ENCODE data around the gene VOPP1.
"Not testable (repeated sequence)": the region's sequence is repeated elsewhere in the genome, so short reads cannot be mapped to it uniquely, and the experiment has no call there.

Gene VOPP1

GRCh38 chr7:55477781-55478374 is 94.4 kb downstream of the VOPP1 start:
- no peak for DNase-seq (ENCODE audit: low read depth, low spot score)
- no peak for TF ChIP-seq ZNF274 (IDR thresholded peaks at IDR 0.05; ENCODE audit: low read depth, low read length)
- no peak for TF ChIP-seq YY1 (IDR thresholded peaks at IDR 0.05; ENCODE audit: insufficient read depth, insufficient read length)
- H3K4me1 ChIP-seq (ENCODE audit: insufficient read depth, insufficient read length) = peaks cover 8% of the 10 kb centered on the region
- peaks cover 47% of the 10 kb centered on the region for H3K36me3 ChIP-seq (ENCODE audit: insufficient read depth, insufficient read length, low read length)
- no peaks in the 10 kb centered on the region for H3K27me3 ChIP-seq (ENCODE audit: insufficient read depth, insufficient read length)
- no peak overlapping the region for H3K9ac ChIP-seq (ENCODE audit: insufficient read length, low read depth)
- no peak overlapping the region for H3K4me3 ChIP-seq (ENCODE audit: insufficient read length, low read depth)
- H3K9me3 ChIP-seq (ENCODE audit: insufficient read depth, low read length) = no peaks in the 10 kb centered on the region

GRCh38 chr7:55476852-55477780 is 95.2 kb downstream of the VOPP1 start:
- Histone ChIP-seq H3K4me1 (ENCODE audit: insufficient read depth, insufficient read length) (peaks cover 8% of the 10 kb centered on the region), H3K9ac (ENCODE audit: insufficient read length, low read depth) (no peak overlapping the region), H3K9me3 (ENCODE audit: insufficient read depth, low read length) (no peaks in the 10 kb centered on the region), H3K4me3 (ENCODE audit: insufficient read length, low read depth) (no peak overlapping the region), H3K36me3 (ENCODE audit: insufficient read depth, insufficient read length, low read length) (peaks cover 46% of the 10 kb centered on the region), H3K27me3 (ENCODE audit: insufficient read depth, insufficient read length) (no peaks in the 10 kb centered on the region)
- no peak for DNase-seq (ENCODE audit: low read depth, low spot score)
- TF ChIP-seq YY1 (IDR thresholded peaks at IDR 0.05; ENCODE audit: insufficient read depth, insufficient read length) = no peak

GRCh38 chr7:55475855-55476803 is 96.2 kb downstream of the VOPP1 start:
- Histone ChIP-seq H3K4me1 (ENCODE audit: insufficient read depth, insufficient read length) (peaks cover 8% of the 10 kb centered on the region), H3K4me3 (ENCODE audit: insufficient read length, low read depth) (no peak overlapping the region), H3K27me3 (ENCODE audit: insufficient read depth, insufficient read length) (no peaks in the 10 kb centered on the region), H3K9ac (ENCODE audit: insufficient read length, low read depth) (no peak overlapping the region), H3K36me3 (ENCODE audit: insufficient read depth, insufficient read length, low read length) (peaks cover 43% of the 10 kb centered on the region), H3K9me3 (ENCODE audit: insufficient read depth, low read length) (no peaks in the 10 kb centered on the region)
- no peak for DNase-seq (ENCODE audit: low read depth, low spot score)
- TF ChIP-seq ZNF274 (IDR thresholded peaks at IDR 0.05; ENCODE audit: low read depth, low read length) (no peak), YY1 (IDR thresholded peaks at IDR 0.05; ENCODE audit: insufficient read depth, insufficient read length) (no peak), SUZ12 (IDR thresholded peaks at IDR 0.05; ENCODE audit: extremely low read depth, insufficient read depth, insufficient read length) (no peak)

- Histone ChIP-seq H3K9ac (ENCODE audit: insufficient read length, low read depth) (no peak overlapping the region), H3K36me3 (ENCODE audit: insufficient read depth, insufficient read length, low read length) (peaks cover 43% of the 10 kb centered on the region), H3K9me3 (ENCODE audit: insufficient read depth, low read length) (no peaks in the 10 kb centered on the region), H3K4me1 (ENCODE audit: insufficient read depth, insufficient read length) (peaks cover 6% of the 10 kb centered on the region), H3K27me3 (ENCODE audit: insufficient read depth, insufficient read length) (no peaks in the 10 kb centered on the region), H3K4me3 (ENCODE audit: insufficient read length, low read depth) (no peak overlapping the region)
- no peak for DNase-seq (ENCODE audit: low read depth, low spot score)
- no peak for TF ChIP-seq YY1 (IDR thresholded peaks at IDR 0.05; ENCODE audit: insufficient read depth, insufficient read length)
- no peak for TF ChIP-seq SUZ12 (IDR thresholded peaks at IDR 0.05; ENCODE audit: extremely low read depth, insufficient read depth, insufficient read length)
- TF ChIP-seq ZNF274 (IDR thresholded peaks at IDR 0.05; ENCODE audit: low read depth, low read length) = no peak
Observed at GRCh38 chr7:55474944-55475854, 97.1 kb downstream of the VOPP1 start.

- H3K36me3 ChIP-seq (ENCODE audit: insufficient read depth, insufficient read length, low read length) = peaks cover 50% of the 10 kb centered on the region
- no peaks in the 10 kb centered on the region for H3K9me3 ChIP-seq (ENCODE audit: insufficient read depth, low read length)
- TF ChIP-seq ZNF274 (IDR thresholded peaks at IDR 0.05; ENCODE audit: low read depth, low read length) (no peak), SUZ12 (IDR thresholded peaks at IDR 0.05; ENCODE audit: extremely low read depth, insufficient read depth, insufficient read length) (no peak), YY1 (IDR thresholded peaks at IDR 0.05; ENCODE audit: insufficient read depth, insufficient read length) (no peak)
- H3K27me3 ChIP-seq (ENCODE audit: insufficient read depth, insufficient read length) = no peaks in the 10 kb centered on the region
- H3K4me3 ChIP-seq (ENCODE audit: insufficient read length, low read depth) = no peak overlapping the region
- H3K9ac ChIP-seq (ENCODE audit: insufficient read length, low read depth) = no peak overlapping the region
- peaks cover 6% of the 10 kb centered on the region for H3K4me1 ChIP-seq (ENCODE audit: insufficient read depth, insufficient read length)
- no peak for DNase-seq (ENCODE audit: low read depth, low spot score)
Observed at GRCh38 chr7:55473932-55474331, 98.4 kb downstream of the VOPP1 start.

- H3K27me3 ChIP-seq (ENCODE audit: insufficient read depth, insufficient read length) = no peaks in the 10 kb centered on the region
- no peak for DNase-seq (ENCODE audit: low read depth, low spot score)
- H3K36me3 ChIP-seq (ENCODE audit: insufficient read depth, insufficient read length, low read length) = peaks cover 55% of the 10 kb centered on the region
- no peak for TF ChIP-seq SUZ12 (IDR thresholded peaks at IDR 0.05; ENCODE audit: extremely low read depth, insufficient read depth, insufficient read length)
- no peak for TF ChIP-seq YY1 (IDR thresholded peaks at IDR 0.05; ENCODE audit: insufficient read depth, insufficient read length)
- no peak for TF ChIP-seq ZNF274 (IDR thresholded peaks at IDR 0.05; ENCODE audit: low read depth, low read length)
- no peak overlapping the region for H3K4me3 ChIP-seq (ENCODE audit: insufficient read length, low read depth)
- H3K9me3 ChIP-seq (ENCODE audit: insufficient read depth, low read length) = no peaks in the 10 kb centered on the region
- peaks cover 6% of the 10 kb centered on the region for H3K4me1 ChIP-seq (ENCODE audit: insufficient read depth, insufficient read length)
- no peak overlapping the region for H3K9ac ChIP-seq (ENCODE audit: insufficient read length, low read depth)
Observed at GRCh38 chr7:55472928-55473725, 99.2 kb downstream of the VOPP1 start.

- not testable (repeated sequence) for H3K9me3 ChIP-seq (ENCODE audit: insufficient read depth, low read length); DNase-seq (ENCODE audit: low read depth, low spot score); H3K9ac ChIP-seq (ENCODE audit: insufficient read length, low read depth); H3K4me3 ChIP-seq (ENCODE audit: insufficient read length, low read depth); H3K27me3 ChIP-seq (ENCODE audit: insufficient read depth, insufficient read length); H3K4me1 ChIP-seq (ENCODE audit: insufficient read depth, insufficient read length)
- peaks cover 48% of the 10 kb centered on the region for H3K36me3 ChIP-seq (ENCODE audit: insufficient read depth, insufficient read length, low read length)
Observed at GRCh38 chr7:55472406-55472805, 99.9 kb downstream of the VOPP1 start.

- not testable (repeated sequence) for H3K4me1 ChIP-seq (ENCODE audit: insufficient read depth, insufficient read length); H3K4me3 ChIP-seq (ENCODE audit: insufficient read length, low read depth); DNase-seq (ENCODE audit: low read depth, low spot score); H3K9me3 ChIP-seq (ENCODE audit: insufficient read depth, low read length); H3K9ac ChIP-seq (ENCODE audit: insufficient read length, low read depth); H3K27me3 ChIP-seq (ENCODE audit: insufficient read depth, insufficient read length)
- H3K36me3 ChIP-seq (ENCODE audit: insufficient read depth, insufficient read length, low read length) = peaks cover 46% of the 10 kb centered on the region
Observed at GRCh38 chr7:55471594-55471993, 100.7 kb downstream of the VOPP1 start.

All from NT2/D1 (cell line).